ENCODE results near the gene KRT81. TPM values are rescaled to one million over a fixed set of nuclear protein-coding genes. Genes with fewer than 3 reads are reported as not detected.

Gene KRT81
- total RNA-seq, 5 donors from 2014 or later (not counting 1 experiment from before 2014, with no cell fraction given), result 0.30 to 1.0 (median 0.76) TPM; not detected in 2

DNA sequence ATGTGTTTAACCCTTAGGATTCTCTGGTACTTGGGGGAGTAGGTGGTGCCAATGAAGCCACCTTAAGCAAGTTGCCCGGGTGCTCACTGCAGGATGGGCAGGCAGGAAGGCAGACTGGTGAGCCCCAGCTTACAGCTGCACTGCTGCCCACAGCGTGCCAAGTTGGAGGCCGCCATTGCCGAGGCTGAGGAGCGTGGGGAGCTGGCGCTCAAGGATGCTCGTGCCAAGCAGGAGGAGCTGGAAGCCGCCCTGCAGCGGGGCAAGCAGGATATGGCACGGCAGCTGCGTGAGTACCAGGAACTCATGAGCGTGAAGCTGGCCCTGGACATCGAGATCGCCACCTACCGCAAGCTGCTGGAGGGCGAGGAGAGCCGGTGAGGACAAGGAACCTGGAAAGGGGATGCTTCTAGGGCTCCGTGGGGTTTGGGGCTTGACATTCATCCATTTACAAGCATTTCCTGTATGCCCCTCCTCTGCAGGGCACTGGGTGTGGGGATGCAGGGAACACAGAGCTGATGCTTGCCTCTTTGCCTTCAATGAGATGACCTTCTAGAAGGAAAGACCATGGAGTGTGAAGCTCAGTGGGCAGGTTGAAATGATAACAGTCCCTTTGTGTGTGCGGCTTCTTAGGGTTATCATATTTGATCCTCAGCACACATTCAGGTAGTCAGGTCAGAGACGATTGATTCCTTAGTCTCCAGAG, 45.9 kb downstream of the KRT81 start:
- no peak overlapping the region for H3K27ac ChIP-seq (ENCODE audit: low read length)
- H3K36me3 ChIP-seq (ENCODE audit: control insufficient read depth in 2 of 2, extremely low read depth in 1 of 2, insufficient read depth in 1 of 2, low read length in 1 of 2), result no peaks in the 10 kb centered on the region
- ATAC-seq (replicated peaks in 1 of 4) (no peak), DNase-seq (no peak)
- Mint-ChIP-seq H3K4me1 (peaks cover 20 to 42% (median 25%) of the 10 kb centered on the region in 3 donors), H3K36me3 (no peaks in the 10 kb centered on the region), H3K4me3 (no peak overlapping the region), H3K27me3 (peaks cover 19 to 25% of the 10 kb centered on the region in 2 donors), H3K27ac (peak overlapping the region in 1 of 2 donors; percentile 55), H3K9me3 (no peaks in the 10 kb centered on the region)
- no peaks in the 10 kb centered on the region for H3K9me3 ChIP-seq
- WGBS (ENCODE audit: insufficient coverage), result 92% methylated on average over 12 of the region's 20 CpGs
- POLR2A ChIA-PET, result no interaction called here
- H3K4me3 ChIP-seq (ENCODE audit: control insufficient read depth in 1 of 2, extremely low read depth in 1 of 2, low read length in 1 of 2), result no peak overlapping the region
- peaks cover 3 to 43% of the 10 kb centered on the region in 2 experiments for H3K27me3 ChIP-seq (replicated peaks in 1 of 2; ENCODE audit: control insufficient read depth in 2 of 2, extremely low read depth in 1 of 2, insufficient read depth in 2 of 2, low read length in 1 of 2)
- H3K4me1 ChIP-seq (ENCODE audit: control insufficient read depth in 1 of 2, extremely low read depth in 1 of 2, insufficient read depth in 2 of 2, low read length in 2 of 2), result peaks cover 0 to 17% of the 10 kb centered on the region in 2 experiments
- CTCF ChIA-PET, result interaction anchor here in 1 of 2 donors (0.5 to 1.2 kb wide), 2 partner anchors 32 to 473 kb away, joined by 3 read pairs; no protein-coding TSS in a partner anchor

DNA sequence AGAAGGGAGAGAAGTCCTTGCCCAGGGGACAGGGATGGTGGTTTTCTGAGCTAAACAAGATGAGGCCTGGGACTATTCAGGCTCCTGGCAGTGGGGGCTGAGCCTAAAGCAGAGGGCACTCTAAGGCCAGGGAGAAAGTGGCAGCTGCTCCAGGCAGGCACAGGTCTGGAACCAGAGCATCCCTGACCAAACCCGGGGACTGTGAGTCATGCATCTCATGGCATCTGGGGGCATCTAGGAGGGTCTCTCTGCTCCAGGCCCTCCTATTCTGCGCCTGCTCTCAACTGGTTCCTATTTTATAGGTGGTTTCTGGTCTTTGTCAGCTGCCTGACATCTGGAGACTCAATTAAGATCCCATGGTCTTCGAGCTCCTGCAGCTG, 46.7 kb downstream of the KRT81 start:
- peaks cover 2 to 38% of the 10 kb centered on the region in 2 experiments for H3K27me3 ChIP-seq (replicated peaks in 1 of 2; ENCODE audit: control insufficient read depth in 2 of 2, extremely low read depth in 1 of 2, insufficient read depth in 2 of 2, low read length in 1 of 2)
- no peaks in the 10 kb centered on the region for H3K9me3 ChIP-seq
- 57% methylated on average over 1 of the region's 3 CpGs for WGBS (ENCODE audit: insufficient coverage)
- peak overlapping the region in 1 of 2 donors; percentile 89 for H3K27ac Mint-ChIP-seq
- H3K4me3 ChIP-seq (ENCODE audit: control insufficient read depth in 1 of 2, extremely low read depth in 1 of 2, low read length in 1 of 2), result no peak overlapping the region
- peaks cover 15 to 37% (median 20%) of the 10 kb centered on the region in 3 donors for H3K4me1 Mint-ChIP-seq
- H3K27me3 Mint-ChIP-seq, result peaks cover 13 to 19% of the 10 kb centered on the region in 2 donors
- no peaks in the 10 kb centered on the region for H3K36me3 ChIP-seq (ENCODE audit: control insufficient read depth in 2 of 2, extremely low read depth in 1 of 2, insufficient read depth in 1 of 2, low read length in 1 of 2)
- peak overlapping the region; percentile 35 for H3K27ac ChIP-seq (ENCODE audit: low read length)
- DNase-seq (no peak), ATAC-seq (replicated peaks in 1 of 4) (peak in 1 of 4 experiments; percentile 7)
- no peak overlapping the region for H3K4me3 Mint-ChIP-seq
- ChIA-PET POLR2A (no interaction called here), CTCF (interaction anchor here in 1 of 2 donors (1.2 kb wide), 1 partner anchor 33 kb away, joined by 3 read pairs; no protein-coding TSS in a partner anchor)
- peaks cover 0 to 17% of the 10 kb centered on the region in 2 experiments for H3K4me1 ChIP-seq (ENCODE audit: control insufficient read depth in 1 of 2, extremely low read depth in 1 of 2, insufficient read depth in 2 of 2, low read length in 2 of 2)
- no peaks in the 10 kb centered on the region for H3K9me3 Mint-ChIP-seq
- no peaks in the 10 kb centered on the region for H3K36me3 Mint-ChIP-seq

DNA sequence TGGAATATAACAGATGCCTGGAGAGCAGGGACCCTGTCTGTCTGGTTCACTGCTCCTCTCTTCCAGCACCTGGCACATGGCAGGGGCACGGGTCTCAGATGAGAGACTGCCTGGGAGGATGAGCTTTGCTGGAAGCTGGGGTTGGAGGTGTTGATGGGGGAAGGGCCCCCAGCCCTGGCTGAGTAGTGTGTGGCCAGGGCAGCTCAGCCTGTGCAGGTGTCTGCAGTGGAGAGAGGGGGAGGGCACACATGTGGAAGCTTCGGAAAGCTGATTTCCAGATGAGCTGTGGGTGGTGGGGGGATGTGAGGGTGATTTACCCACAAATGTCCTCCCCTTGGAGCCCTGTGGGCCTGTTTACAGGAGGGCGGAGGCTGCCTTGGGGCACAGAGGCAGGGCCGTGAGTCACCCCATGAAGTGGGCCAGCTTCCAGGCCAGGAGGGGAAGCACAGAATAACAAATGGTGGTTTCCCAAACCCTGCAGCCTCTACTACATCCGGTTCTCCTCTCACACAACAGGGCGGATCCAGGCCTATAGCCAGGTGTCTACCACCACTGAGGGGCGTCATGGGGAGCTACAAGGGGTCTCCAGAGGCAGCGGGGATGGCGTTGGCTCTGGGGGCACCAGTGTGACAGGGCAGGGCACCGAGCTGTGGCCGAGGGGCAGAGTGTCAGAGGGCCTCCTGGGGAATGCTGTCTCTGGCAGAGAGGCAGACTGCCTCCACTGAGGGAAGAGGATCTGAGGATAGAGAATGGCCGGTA, 47.3 kb downstream of the KRT81 start:
- no peaks in the 10 kb centered on the region for H3K36me3 Mint-ChIP-seq
- peak overlapping the region; percentile 73 to 89 for H3K27ac Mint-ChIP-seq
- whole genome bisulfite sequencing (ENCODE audit: insufficient coverage), result 40% methylated on average over 9 of the region's 12 CpGs
- DNase-seq (peak in 33 of 35 experiments; percentile 4 to 70 (median 34)), ATAC-seq (replicated peaks in 1 of 4) (peak; percentile 93 to 97 (median 96))
- Histone ChIP-seq H3K27ac (ENCODE audit: low read length) (peak overlapping the region; percentile 42), H3K27me3 (replicated peaks in 1 of 2; ENCODE audit: control insufficient read depth in 2 of 2, extremely low read depth in 1 of 2, insufficient read depth in 2 of 2, low read length in 1 of 2) (peaks cover 2 to 36% of the 10 kb centered on the region in 2 experiments), H3K4me3 (ENCODE audit: control insufficient read depth in 1 of 2, extremely low read depth in 1 of 2, low read length in 1 of 2) (no peak overlapping the region), H3K4me1 (ENCODE audit: control insufficient read depth in 1 of 2, extremely low read depth in 1 of 2, insufficient read depth in 2 of 2, low read length in 2 of 2) (peaks cover 0 to 17% of the 10 kb centered on the region in 2 experiments), H3K9me3 (no peaks in the 10 kb centered on the region), H3K36me3 (ENCODE audit: control insufficient read depth in 2 of 2, extremely low read depth in 1 of 2, insufficient read depth in 1 of 2, low read length in 1 of 2) (no peaks in the 10 kb centered on the region)
- ChIA-PET CTCF (interaction anchor here in 1 of 2 donors (1.2 kb wide), 1 partner anchor 34 kb away, joined by 3 read pairs; no protein-coding TSS in a partner anchor), POLR2A (no interaction called here)
- H3K4me3 Mint-ChIP-seq, result peak overlapping the region in 2 of 3 donors; percentile 29 to 35
- H3K4me1 Mint-ChIP-seq, result peaks cover 13 to 35% (median 17%) of the 10 kb centered on the region in 3 donors
- H3K27me3 Mint-ChIP-seq, result peaks cover 8 to 15% of the 10 kb centered on the region in 2 donors
- no peaks in the 10 kb centered on the region for H3K9me3 Mint-ChIP-seq

DNA sequence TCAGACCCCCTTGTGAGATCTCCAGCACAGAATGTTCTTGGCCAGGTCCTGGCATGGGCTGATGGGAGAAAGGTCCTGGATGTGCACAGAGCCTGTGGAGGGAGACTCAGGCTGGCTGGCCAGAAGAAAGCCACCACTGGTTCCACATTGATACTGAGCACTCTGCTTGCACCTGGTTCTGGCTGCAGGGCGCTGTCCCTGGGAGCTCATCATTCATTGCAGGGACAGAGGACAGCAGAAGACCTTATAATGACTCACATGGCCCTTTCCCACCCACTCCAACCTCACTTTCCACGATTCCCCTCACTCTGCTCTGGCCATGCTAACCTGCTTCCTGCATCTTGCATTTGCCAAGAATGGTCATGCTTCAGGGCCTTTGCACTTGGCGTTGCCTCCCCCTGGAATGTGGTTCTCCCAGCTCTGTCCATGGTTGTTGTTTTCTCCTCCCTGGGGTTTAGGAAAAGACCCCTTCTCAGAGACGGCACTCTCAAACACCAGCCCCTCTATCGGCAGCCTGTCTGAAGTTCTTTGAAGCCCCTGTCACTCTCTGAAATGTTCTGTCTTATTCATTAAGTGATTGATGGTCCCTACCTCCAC, 48.0 kb downstream of the KRT81 start:
- ATAC-seq (replicated peaks in 1 of 4) (no peak), DNase-seq (no peak)
- 78% methylated on average over 3 of the region's 5 CpGs for WGBS (ENCODE audit: insufficient coverage)
- peak overlapping the region in 1 of 3 donors; percentile 35 for H3K4me3 Mint-ChIP-seq
- Histone ChIP-seq H3K36me3 (ENCODE audit: control insufficient read depth in 2 of 2, extremely low read depth in 1 of 2, insufficient read depth in 1 of 2, low read length in 1 of 2) (no peaks in the 10 kb centered on the region), H3K27ac (ENCODE audit: low read length) (peak overlapping the region; percentile 42), H3K9me3 (no peaks in the 10 kb centered on the region), H3K4me3 (ENCODE audit: control insufficient read depth in 1 of 2, extremely low read depth in 1 of 2, low read length in 1 of 2) (no peak overlapping the region), H3K27me3 (replicated peaks in 1 of 2; ENCODE audit: control insufficient read depth in 2 of 2, extremely low read depth in 1 of 2, insufficient read depth in 2 of 2, low read length in 1 of 2) (peaks cover 2 to 29% of the 10 kb centered on the region in 2 experiments), H3K4me1 (ENCODE audit: control insufficient read depth in 1 of 2, extremely low read depth in 1 of 2, insufficient read depth in 2 of 2, low read length in 2 of 2) (peaks cover 0 to 17% of the 10 kb centered on the region in 2 experiments)
- peak overlapping the region; percentile 73 to 89 for H3K27ac Mint-ChIP-seq
- H3K36me3 Mint-ChIP-seq, result no peaks in the 10 kb centered on the region
- POLR2A ChIA-PET, result no interaction called here
- no peaks in the 10 kb centered on the region for H3K9me3 Mint-ChIP-seq
- peaks cover 4 to 9% of the 10 kb centered on the region in 2 donors for H3K27me3 Mint-ChIP-seq
- H3K4me1 Mint-ChIP-seq, result peaks cover 13 to 35% (median 17%) of the 10 kb centered on the region in 3 donors
- CTCF ChIA-PET, result interaction anchor here in 1 of 2 donors (0.7 kb wide), 1 partner anchor 1250 kb away, joined by 4 read pairs; no protein-coding TSS in a partner anchor

DNA sequence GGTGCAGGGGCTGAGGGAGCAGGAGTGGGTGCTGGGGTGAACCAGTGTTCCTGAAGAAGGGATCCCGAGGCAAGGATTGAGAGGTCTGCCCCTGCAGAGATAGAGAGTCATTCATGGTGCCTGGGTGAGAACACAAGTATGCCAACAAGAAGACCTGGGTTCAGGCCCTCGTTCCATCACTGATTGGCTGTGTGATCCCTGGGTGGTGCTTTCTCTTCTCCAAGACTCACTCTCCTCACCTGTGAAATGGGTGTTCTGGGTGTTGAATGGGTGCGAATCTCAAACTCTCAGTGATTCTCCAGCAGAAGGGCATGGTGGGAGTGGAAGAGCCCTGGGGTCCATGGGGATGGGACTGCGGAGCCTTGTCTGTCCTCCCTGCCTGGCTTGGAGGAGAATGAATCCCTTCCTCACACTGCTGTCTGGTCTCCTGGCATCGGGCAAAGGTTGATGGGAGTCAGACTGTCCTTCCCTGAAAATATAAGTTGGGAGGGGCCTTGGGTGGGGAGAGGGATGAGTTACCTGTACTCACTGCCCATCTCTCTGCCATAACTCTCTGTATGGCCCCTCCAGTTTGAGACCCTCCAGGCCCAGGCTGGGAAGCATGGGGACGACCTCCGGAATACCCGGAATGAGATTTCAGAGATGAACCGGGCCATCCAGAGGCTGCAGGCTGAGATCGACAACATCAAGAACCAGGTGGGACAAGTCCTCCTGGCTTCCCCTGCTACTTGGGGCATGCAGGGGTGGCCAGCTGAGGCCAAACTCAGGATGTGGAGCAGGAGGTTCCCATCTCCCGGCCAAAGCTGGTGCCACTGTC, 48.7 kb downstream of the KRT81 start:
- peaks cover 2 to 23% of the 10 kb centered on the region in 2 experiments for H3K27me3 ChIP-seq (replicated peaks in 1 of 2; ENCODE audit: control insufficient read depth in 2 of 2, extremely low read depth in 1 of 2, insufficient read depth in 2 of 2, low read length in 1 of 2)
- ATAC-seq (replicated peaks in 1 of 4), result no peak
- no peaks in the 10 kb centered on the region for H3K36me3 ChIP-seq (ENCODE audit: control insufficient read depth in 2 of 2, extremely low read depth in 1 of 2, insufficient read depth in 1 of 2, low read length in 1 of 2)
- Mint-ChIP-seq H3K36me3 (no peaks in the 10 kb centered on the region), H3K4me1 (peaks cover 13 to 35% (median 17%) of the 10 kb centered on the region in 3 donors), H3K27me3 (peaks cover 4% of the 10 kb centered on the region in 2 donors), H3K4me3 (no peak overlapping the region), H3K27ac (no peak overlapping the region), H3K9me3 (no peaks in the 10 kb centered on the region)
- H3K4me1 ChIP-seq (ENCODE audit: control insufficient read depth in 1 of 2, extremely low read depth in 1 of 2, insufficient read depth in 2 of 2, low read length in 2 of 2), result peaks cover 0 to 17% of the 10 kb centered on the region in 2 experiments
- ChIA-PET POLR2A (no interaction called here), CTCF (interaction anchor here in 1 of 2 donors (0.7 kb wide), 1 partner anchor 1251 kb away, joined by 4 read pairs; no protein-coding TSS in a partner anchor)
- no peaks in the 10 kb centered on the region for H3K9me3 ChIP-seq
- no peak for DNase-seq
- 89% methylated on average over 8 of the region's 11 CpGs for WGBS (ENCODE audit: insufficient coverage)
- H3K27ac ChIP-seq (ENCODE audit: low read length), result no peak overlapping the region
- no peak overlapping the region for H3K4me3 ChIP-seq (ENCODE audit: control insufficient read depth in 1 of 2, extremely low read depth in 1 of 2, low read length in 1 of 2)
